ENCODE results near the gene LBHD2.
"Not testable (repeated sequence)": the region's sequence is repeated elsewhere in the genome, so short reads cannot be mapped to it uniquely, and the experiment has no call there.

The LBHD2 gene

DNA sequence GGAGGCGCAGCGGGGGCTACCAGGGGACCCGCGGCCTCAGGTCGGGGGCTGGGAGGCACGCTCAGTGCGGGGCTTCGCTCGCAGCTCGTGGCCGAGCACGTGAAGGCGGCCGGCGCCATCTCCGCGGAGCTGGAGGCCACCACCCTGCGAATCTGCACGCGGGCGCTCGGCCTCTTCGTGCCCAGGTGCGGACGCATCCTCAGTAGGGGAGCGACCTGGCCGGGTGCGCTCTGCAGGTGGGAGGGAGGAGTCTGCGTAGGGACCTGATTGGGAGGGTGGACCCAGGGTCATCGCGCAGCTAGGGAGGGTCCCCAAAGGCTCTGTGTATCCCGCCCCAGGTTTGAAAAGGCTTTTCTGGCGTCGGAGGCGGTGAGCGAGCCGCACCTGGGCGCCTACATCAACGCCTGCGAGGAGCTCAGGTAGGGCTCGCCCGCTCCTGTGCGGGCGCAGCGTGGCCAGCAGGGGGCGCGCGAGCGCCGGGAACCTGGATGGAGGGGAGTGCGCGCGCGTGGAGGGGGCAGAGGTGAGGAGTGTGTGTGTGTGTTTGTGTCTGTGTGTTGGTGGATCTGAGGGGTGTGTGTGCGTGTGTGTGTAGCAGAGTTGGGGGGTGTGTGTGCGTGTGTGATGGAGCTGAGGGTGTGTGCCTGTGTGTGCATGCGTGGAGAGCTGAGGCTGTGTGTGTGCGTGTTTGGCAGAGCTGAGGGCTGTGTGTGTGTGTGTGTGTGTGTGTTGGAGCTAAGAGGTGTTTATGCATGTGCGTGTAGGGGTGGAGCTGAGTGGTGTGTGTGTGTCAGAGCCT lies 20.8 kb downstream of the LBHD2 start:
- peak; percentile 39 to 67 (median 60) for DNase-seq

DNA sequence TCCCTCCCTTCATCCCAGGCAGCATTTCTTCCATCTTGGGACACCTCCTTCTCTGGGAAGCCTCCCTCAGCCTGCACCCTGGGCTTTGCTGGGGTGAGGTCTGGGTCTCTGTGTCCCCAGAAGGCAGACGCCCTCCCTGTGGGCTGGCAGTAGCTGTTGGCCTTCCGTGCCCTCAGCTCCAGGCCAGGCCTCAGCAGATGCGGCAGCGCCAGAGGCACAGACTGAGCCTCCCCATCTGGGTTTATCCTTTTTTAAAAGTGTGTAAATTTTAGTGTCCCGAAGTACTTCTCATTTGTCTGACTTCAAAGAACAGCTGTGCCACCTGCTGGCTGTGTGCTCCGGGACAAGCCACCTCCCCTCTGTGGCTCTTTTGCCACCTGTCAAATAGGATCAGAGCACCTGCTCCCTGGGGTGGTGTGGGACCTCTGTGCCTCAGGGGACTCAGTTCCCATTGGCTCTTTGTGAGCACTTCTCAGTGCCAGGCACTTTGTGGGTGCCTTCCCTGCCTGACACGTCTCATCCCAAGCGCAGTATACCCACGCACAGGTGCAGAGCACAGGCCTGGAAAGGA lies 21.7 kb downstream of the LBHD2 start:
- peak in 1 of 5 experiments; percentile 37 for DNase-seq

DNA sequence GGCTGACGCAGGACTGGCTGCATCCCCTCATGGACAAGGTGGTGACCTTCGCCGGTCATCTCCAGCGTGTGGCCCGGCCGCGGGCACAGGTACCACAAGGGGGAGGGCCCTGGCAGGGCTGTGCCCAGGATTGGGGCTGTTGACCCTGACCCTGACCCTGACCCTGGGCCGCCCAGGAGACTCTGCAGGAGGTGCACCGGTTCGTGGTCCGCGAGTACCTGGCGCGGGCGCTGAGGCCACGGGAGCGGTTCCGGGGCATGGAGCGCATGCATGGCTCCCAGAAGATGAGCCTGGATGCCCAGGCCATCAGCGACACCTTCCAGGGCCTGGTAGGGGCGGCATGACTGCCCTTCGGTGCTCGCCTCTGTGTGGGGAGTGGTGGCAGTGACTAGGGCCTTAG lies 23.4 kb downstream of the LBHD2 start:
- DNase-seq: no peak

DNA sequence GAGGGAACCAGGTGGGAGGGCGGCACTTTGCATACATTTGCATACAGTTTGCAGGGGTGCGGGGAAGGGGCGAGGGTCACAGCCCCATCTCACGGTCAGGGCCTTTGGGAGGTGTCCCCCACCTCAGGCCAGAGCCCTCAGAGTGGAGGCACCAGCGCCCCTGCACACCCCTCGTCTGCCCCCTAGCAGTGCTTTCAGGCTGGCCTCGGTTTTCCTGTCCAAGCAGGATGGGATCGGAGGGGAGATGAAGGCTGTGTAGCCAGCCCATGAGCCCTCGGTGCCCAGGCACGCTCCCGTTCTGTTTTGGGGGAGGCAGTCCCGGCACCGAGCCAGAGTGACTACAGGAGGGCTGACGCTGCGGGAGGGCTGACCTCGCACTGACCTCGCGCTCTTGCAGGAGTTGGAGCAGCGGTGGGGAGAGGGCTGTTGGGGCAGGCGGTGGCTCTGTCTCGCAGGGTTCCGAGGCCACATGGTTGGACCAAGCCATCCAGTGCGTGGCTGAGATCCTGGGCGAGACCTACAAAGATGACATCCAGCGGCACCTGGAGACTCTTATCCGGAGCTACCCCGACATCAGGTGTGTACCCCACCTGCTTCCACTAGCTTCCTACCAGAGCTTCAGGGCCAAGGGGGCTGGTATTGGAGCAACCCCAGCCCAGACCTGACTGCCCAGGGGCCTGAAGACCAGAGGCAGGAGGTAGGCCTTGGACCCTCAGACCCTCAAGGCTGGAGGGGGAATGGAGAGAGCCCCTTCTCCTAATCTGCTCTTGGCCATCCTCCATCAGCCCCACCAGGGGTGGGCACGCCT lies 24.1 kb downstream of the LBHD2 start:
- DNase-seq: no peak

DNA sequence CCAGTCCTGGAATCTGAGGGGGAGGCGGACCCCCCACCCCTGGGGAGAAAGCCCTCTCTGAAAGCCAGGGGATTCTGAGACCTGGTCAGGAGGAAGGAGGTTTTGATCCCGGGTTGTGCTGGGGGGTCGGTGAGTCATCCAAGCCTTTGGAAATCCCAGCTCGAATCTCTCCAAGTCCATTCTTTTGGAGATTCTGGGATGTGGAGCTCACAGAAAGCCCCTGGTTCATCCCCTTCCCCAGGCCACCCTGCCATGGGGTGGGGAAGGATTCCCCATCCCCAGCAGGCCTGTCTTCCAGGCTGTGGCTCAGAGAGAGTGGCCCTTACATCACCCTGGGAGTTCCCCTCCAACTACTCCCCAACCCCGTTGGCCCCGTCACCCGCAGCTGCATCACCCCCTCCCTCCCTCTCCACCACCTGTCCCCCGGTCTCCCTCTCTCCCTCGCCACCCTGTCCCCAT lies 24.8 kb downstream of the LBHD2 start:
- DNase-seq: no peak

DNA sequence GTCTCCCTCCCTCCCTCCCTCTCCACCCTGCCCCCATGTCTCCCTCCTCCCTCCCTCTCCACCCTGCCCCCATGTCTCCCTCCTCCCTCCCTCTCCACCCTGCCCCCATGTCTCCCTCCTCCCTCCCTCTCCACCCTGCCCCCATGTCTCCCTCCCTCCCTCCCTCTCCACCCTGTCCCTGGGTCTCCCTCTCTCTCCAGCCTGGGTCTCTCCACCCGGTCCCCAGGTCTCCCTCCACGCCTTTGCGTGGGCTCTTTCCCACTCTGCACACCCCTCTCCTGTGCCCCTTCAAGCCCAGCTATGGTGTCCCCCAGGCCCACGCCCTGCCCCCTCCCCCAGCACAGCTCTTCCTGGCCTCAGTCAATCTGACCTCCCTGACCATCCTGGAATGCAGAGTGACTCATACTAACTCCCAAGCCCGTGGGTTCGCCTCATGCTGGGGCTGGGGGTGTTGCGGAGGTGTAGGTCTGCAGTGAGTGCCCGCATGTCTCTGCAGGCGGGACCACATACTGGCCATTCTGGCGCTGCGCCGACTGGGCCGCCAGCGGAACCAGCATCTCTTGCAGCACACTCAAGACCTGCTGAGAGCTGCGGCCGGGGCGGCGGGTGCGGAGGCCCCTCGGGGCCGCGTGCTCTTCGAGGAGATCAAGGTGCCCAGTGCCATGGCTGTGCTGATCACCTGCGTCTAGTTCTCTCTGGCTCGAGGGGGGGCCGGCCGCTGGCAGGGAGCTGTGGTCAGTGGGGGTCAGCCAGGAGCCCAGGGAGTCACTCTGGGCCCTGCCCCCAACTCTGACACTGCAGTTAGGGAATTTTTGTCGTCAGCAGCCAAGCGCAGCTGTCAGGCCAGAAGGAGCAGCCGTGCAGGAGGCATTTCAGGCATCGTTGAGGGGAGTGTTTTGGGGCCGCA lies 25.8 kb downstream of the LBHD2 start:
- DNase-seq: no peak

DNA sequence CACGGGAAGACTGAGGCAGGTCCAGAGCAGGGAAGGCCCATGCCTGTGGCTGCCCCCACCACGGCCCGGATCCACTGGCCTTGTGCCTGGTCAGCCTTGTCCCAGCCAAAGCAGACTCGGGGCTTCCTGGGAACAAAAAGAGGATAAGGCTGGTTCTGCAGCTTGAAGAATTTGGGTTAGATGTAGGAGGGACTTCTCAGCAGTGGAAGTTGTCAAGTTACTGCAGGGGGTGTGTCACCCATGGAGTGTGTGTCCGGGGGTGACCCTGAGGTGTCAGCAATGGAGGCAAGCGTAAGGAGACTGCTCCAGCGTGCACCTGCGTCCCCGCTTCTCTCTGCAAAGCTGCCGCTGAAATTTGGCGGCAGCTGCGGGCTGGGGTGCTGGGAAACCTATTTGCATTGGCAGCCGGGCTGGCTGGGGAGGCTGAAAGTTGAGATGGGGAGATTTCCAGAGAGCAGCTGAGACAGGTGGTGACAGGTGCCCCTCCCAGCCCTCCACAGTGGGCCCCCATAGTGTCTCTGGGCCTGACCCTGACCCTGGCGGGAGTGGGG lies 26.7 kb downstream of the LBHD2 start:
- DNase-seq: no peak

DNA sequence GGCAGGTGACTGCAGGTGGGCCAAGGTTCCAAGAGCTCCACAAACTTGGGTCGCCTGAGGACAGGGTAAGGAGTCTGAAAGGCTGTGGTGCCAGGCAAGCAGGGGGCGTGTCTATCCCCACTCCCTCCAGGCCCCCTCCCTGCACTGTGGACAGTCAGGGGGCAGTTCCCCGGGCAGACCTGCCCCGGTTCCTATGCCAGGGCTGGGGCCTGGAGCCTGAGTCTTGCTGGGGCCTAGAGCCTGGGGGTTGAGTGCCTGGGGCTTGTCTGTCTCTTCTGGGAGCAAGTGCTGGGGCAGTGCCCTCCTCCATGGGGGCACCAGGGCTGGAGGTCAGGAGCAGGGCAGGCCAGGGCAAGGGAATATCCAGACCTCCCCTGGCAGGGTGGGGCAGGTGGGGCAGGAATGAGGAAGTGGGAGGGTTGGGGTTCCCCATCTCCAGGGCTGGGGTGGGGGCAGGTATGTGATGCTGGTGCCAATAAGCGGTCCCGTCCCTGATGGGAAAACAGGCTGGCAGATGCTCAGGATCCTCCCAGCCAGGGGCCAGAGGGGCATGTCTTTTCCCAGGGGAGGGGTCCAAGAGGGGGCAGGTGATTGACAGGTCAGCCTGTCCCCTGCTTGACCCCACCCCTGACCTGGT lies 27.3 kb downstream of the LBHD2 start:
- DNase-seq: no peak

DNA sequence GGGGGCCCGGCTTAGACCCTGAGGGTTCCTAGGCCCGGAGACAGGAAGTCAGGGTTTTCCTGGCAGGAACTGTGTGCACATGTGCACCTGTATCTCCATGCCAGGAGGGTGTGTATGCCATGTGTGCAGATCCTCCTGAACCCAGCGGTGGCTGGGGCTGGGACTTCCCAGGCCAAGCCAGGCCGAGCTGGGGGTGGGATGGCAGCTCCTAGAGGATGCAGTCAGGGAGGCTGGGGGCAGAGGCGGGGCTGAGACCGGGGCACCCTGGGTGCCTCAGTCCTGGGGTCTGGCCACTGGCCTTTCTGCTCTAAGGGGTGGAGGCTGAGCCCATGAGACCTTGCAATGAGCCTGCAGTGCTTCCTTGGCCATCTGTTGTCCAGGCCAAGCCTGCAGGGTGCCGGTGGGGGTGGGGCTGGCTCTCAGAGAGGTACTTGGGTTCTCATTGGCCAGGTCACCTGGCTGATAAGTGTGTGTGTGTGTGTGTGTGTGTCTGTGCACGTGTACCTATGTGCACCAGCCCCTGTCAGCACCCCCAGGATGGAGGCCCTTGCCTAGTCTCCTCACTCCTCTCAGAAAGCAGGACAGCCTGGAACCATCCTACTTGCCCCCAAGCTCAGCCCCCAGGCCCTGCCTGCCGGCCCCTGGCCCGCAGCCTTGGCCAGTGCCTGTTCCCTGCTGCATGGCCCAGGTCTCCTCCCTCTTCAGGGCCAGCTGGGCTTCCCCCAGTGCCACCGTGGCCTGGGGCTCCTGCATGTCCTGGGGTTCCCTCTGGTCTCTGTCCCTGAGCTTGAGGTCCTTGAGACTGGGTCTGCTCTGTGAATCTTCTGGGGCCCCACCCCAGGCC lies 28.6 kb downstream of the LBHD2 start:
- DNase-seq: no peak

DNA sequence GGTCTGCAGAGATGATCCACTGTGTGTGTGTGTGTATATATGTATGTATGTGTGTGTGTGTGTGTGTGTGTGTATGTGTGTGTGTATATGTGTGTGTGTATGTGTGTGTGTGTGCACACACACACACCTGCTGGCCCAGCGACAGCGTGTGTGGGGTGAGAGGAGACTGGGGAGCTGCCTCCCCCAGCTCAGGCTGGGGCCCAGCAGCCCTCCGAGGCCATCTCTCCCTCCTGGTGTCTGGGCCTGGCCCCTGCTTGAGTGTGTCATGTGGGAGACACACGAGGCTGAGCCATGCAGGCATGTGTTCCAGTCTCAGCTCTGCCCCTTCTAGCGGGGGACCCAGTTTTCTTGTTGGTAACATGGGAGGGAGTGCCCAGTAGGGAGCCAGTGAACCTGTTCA lies 29.3 kb downstream of the LBHD2 start:
- no peak for DNase-seq

DNA sequence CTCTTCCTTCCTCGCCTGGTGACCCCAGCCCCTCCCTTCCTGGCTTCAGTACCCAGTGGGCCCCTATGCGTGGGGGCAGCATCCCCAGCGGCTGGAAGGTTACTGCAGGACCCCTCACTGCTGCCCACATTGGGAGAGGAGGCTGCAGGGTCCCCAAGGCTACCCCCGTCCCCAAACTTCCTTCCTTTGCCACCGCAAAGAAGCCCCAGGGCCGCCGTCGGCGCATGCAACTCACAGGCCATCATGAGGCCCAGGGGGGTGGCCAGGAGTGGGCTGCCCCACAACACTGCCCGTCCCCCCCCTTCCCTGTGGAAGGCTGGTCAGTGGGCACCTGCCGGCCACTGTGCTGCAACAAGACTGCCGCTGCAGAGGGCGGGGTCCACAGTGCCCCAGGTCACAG lies 29.8 kb downstream of the LBHD2 start:
- no peak for DNase-seq

DNA sequence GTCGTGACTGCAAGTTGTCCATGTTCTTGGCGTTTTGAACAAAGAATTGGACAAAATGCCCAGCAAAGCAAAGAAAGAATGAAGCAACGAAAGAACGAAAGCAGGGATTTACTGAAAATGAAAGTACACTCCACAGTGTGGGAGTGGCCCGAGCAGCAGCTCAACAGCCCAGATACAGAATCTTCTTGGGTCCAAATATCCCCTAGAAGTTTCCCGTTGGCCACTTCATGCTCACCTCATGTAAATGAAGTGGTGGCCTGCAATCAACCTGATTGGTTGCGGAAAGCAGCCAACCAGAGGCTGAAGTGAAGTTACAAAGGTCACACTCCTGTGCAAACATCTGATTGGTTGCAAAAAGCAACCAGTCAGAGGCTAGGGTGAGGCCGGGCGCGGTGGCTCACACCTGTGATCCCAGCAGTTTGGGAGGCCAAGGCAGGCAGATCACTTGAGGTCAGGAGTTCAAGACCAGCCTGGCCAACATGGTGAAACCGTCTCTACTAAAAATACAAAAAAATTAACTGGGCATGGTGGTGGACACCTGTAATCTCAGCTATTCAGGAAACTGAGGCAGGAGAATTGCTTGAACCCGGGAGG lies 31.2 kb downstream of the LBHD2 start:
- DNase-seq: peak in 1 of 5 experiments; percentile 28

DNA sequence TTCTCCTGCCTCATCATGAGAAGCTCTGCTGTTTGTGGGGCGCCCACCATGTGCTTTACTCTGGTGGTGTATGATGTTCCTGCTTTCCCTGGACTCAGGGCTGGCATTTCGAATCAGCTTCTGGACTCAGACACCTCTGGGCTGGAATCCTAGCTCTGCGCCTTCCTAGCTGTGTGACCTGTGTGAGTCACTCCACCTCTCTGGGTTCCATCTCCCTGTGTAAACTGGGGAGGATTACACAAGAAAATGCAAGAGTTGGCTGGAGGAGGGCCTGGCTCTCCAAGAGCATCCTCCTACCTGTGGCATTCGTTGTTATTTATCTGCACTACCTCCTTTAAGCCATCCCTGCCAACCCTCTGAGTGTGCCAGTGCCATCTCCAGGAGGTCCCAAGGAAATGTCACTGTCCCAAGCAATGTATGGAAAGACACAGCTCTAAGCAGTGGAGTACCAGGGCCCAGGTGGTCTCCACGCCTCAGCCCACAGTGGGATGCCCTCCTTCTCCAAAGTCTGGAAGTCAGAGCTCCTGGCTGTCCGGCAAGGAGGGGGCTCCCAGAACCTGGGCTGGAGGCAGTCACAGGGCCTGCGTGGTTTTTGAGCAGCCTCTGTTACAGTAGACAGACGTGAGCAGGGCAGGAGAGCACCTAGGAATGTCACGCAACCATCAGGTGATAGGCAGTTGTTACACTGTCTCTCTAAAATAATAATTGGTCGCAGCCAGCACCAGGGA lies 32.0 kb downstream of the LBHD2 start:
- DNase-seq: no peak

DNA sequence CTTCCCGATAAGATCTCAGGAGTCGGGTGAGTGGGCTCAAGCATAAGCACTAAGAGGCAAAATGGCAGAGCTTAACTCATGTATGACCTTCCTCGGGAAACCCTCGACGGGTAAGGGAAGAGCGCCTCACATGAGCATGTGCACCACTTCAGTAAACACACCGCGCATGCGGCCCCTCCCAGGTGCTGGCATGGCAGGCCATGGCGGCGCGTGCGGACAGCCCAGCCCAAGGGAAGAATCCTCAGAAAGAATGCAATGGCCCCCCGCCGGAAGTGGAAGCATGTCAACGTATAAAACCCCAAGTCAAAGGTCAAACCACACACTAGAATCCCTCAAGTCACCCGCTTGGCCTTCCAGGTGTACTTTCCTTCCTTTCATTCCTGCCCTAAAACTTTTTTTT lies 32.6 kb downstream of the LBHD2 start:
- DNase-seq: no peak

DNA sequence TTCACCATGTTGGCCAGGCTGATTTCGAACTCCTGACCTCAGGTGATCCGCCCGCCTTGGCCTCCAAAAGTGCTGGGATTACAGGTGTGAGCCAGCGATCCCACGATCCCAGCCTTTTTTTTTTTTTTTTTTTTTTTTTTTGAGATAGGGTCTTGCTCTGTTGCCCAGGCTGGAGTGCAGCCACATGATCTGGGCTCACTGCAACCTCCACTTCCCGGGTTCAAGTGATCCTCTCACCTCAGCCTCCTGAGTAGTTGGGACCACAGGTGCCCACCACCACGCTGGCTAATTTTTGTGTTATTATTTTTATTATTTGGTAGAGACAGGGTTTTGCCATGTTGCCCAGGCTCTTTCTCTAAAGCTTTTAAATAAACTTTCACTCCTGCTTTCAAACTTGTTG lies 33.5 kb downstream of the LBHD2 start:
- not testable (repeated sequence) for DNase-seq

DNA sequence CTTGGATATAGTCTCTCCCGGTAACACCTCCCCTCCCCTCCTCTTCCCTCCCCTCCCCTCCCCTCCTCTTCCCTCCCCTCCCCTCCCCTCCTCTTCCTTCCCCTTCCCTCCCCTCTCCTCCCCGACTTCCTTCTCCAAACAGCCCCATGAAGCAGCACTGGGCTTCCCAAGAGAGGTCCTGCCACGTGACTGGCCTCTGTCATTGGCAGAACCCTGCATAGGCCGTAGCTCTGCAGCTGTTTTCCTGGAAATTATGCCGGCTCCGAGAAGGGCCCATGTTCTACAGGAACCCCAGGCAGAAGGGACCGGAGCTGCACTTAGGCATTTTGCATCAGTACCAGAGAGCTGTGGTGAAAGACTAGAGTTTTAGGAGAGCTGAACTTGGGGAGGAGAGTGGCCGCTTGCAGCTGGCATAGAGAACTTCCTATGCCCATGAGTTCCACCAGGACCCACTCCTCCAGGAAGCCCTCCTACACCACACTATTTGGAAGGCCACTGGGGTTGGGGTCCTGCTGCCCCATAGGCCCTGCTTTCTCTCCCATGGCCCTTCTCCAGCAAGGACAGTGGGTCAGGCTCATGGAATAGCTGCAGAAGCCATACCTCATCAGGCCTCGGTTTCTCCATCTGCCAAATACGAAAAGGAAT lies 34.1 kb downstream of the LBHD2 start:
- DNase-seq: no peak

DNA sequence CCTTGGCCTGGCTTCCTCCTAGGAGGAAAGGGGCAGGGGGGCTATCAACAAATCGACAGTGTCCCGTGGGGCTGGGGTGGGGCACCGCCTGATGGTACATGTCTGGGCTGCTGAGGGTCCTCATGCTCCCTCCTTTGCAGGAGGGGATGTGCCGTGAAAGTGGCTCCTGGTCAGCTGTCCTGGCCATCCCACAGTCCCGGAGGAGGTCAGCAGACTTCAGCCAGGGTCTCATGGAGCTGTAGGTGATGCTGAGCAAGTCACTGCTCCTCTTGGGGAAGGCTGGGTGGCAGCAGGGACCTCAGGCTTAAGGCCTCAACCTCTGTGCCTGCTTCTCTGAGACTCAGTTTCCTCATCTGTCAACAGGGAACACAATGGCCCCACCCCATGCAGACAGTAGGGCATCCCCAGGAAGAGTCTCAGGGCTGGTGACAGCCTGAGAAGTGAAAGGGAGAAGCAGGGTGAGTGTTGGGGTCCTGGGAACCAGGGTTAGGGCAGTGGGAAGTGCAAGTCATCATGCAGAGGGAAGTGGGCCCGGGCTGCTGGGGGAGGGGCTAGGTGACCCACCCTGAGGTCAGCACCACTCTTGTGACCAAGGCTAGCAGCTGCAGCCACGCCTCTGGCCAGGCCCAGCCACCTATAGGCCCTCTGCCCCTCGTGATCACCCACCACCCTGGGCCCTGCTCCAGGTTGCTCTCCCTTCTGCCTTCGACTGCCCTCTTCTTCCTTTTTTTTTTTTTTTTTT lies 34.8 kb downstream of the LBHD2 start:
- no peak for DNase-seq

DNA sequence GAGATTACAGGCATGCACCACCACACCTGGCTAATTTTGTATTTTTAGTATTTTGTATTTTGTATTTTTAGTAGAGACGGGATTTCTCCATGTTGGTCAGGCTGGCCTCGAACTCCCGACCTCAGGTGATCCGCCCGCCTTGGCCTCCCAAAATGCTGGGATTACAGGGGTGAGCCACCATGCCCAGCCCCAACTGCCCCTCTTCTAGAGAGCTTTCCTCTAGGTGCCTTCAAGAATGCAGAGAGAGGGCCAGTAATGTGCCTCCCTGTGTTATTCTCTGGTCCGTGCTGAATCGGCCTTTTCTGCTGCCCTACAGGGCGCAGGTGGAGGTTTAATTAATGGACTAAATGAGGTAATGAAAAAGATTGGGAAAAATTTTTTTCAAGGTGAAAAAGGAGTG lies 35.5 kb downstream of the LBHD2 start:
- DNase-seq: not testable (repeated sequence)

All from T-helper 2 cell (primary cell).